HEK293T (cell line): Measurements from ENCODE around the gene PIP4K2B.

Experiments used
- BHLHE40 ChIP-seq: fragments of 450-650 bp; IDR thresholded peaks from 2 replicates; pipeline ENCODE4 v1.6.1; 2016; ENCODE audit warnings: mild to moderate bottlenecking, moderate library complexity, borderline replicate concordance
- ELF4 ChIP-seq: fragments of 450-650 bp; IDR thresholded peaks from 2 replicates; pipeline ENCODE4 v1.6.1; 2017; ENCODE audit warnings: antibody characterized with exemption
- FOXK2 ChIP-seq: fragments of 450-650 bp; IDR thresholded peaks from 2 replicates; pipeline ENCODE4 v1.6.1; 2016; ENCODE audit warnings: mild to moderate bottlenecking
- FOXM1 ChIP-seq: fragments of 450-650 bp; IDR thresholded peaks from 2 replicates; pipeline ENCODE4 v1.6.1; 2017; ENCODE audit warnings: mild to moderate bottlenecking, borderline replicate concordance
- HDGF ChIP-seq: fragments of 450-650 bp; IDR thresholded peaks from 2 replicates; pipeline ENCODE4 v1.6.1; 2017; ENCODE audit warnings: antibody characterized with exemption, borderline replicate concordance
- NFRKB ChIP-seq: fragments of 450-650 bp; IDR thresholded peaks from 2 replicates; pipeline ENCODE4 v1.6.1; 2016; ENCODE audit warnings: mild to moderate bottlenecking, moderate library complexity
- PKNOX1 ChIP-seq: fragments of 450-650 bp; IDR thresholded peaks from 2 replicates; pipeline ENCODE4 v1.6.1; 2016
- SP1 ChIP-seq: fragments of 450-650 bp; IDR thresholded peaks from 2 replicates; pipeline ENCODE4 v1.6.1; 2017

GRCh38 chr17:38728290-38728831 is 71.0 kb downstream of the PIP4K2B start:
- TF ChIP-seq BHLHE40 (no peak), SP1 (no peak), ELF4 (no peak), HDGF (no peak), FOXM1 (no peak), PKNOX1 (no peak), FOXK2 (no peak), NFRKB (no peak)
